LNCaP clone FGC (cell line): ENCODE measurements around the gene F5.

Source experiments
- DNase-seq: peaks from one replicate; pipeline ENCODE4 v3.0.0-alpha.2; 2011; ENCODE audit warnings: low read depth
- H3K4me3 ChIP-seq: 2 replicates; pipeline ENCODE4 v1.5.1; 2011; ENCODE audit warnings: mild to moderate bottlenecking, low read depth, low read length, control low read depth
- CTCF ChIP-seq: IDR thresholded peaks from 2 replicates; pipeline ENCODE4 v1.5.1; 2012; ENCODE audit warnings: mild to moderate bottlenecking; ENCODE audit not compliant: control insufficient read depth, insufficient read depth; ENCODE audit errors: extremely low read depth

F5 gene

GRCh38 chr1:169523904-169524303 is 62.4 kb downstream of the F5 start:
- DNase-seq = no peak
- TF ChIP-seq CTCF = no peak
- H3K4me3 ChIP-seq = no peak overlapping the region

- H3K4me3 ChIP-seq = no peak overlapping the region
- no peak for TF ChIP-seq CTCF
- no peak for DNase-seq
Observed at GRCh38 chr1:169521226-169521625, 65.1 kb downstream of the F5 start.

GRCh38 chr1:169517558-169518186 is 68.6 kb downstream of the F5 start:
- no peak overlapping the region for H3K4me3 ChIP-seq
- peak; percentile 66 for DNase-seq
- TF ChIP-seq CTCF = no peak

- no peak for DNase-seq
- no peak overlapping the region for H3K4me3 ChIP-seq
Observed at GRCh38 chr1:169515641-169516040, 70.6 kb downstream of the F5 start.

GRCh38 chr1:169514566-169515270 is 71.6 kb downstream of the F5 start:
- peak; percentile 91 for DNase-seq
- no peak for TF ChIP-seq CTCF
- H3K4me3 ChIP-seq = no peak overlapping the region

More at GRCh38 chr1:169515641-169516040, 70.6 kb downstream of the F5 start:
- no peak for TF ChIP-seq CTCF

GRCh38 chr1:169513208-169513607 is 73.1 kb downstream of the F5 start:
- no peak for DNase-seq

More at GRCh38 chr1:169513208-169513607, 73.1 kb downstream of the F5 start:
- no peak overlapping the region for H3K4me3 ChIP-seq
- TF ChIP-seq CTCF = no peak
